HG03135 (cell line): Measurements from ENCODE around the gene USP48.
"Not testable (repeated sequence)": the region's sequence is repeated elsewhere in the genome, so short reads cannot be mapped to it uniquely, and the experiment has no call there.

Experiments used
- ATAC-seq: cut with Tn5 transposase; IDR thresholded peaks from one replicate; pipeline ENCODE4 v1.9.1; 2021; ENCODE audit warnings: mild to moderate bottlenecking, moderate library complexity; ENCODE audit not compliant: unreplicated experiment

Gene USP48

GRCh38 chr1:21782868-21783678, at the start of gene USP48:
Gene USP48, minus strand, starts transcription at chr1:21783149. Its CDS starts 192 bp downstream, at chr1:21782957.
- ATAC-seq: peak; percentile 60

- ATAC-seq: no peak
These were observed 48.6 kb upstream of the USP48 start for GRCh38 chr1:21831454-21831970.

GRCh38 chr1:21830792-21831453, 48.0 kb upstream of the USP48 start:
- no peak for ATAC-seq

- ATAC-seq: no peak
These were observed 46.3 kb upstream of the USP48 start for GRCh38 chr1:21829294-21829693.

DNA sequence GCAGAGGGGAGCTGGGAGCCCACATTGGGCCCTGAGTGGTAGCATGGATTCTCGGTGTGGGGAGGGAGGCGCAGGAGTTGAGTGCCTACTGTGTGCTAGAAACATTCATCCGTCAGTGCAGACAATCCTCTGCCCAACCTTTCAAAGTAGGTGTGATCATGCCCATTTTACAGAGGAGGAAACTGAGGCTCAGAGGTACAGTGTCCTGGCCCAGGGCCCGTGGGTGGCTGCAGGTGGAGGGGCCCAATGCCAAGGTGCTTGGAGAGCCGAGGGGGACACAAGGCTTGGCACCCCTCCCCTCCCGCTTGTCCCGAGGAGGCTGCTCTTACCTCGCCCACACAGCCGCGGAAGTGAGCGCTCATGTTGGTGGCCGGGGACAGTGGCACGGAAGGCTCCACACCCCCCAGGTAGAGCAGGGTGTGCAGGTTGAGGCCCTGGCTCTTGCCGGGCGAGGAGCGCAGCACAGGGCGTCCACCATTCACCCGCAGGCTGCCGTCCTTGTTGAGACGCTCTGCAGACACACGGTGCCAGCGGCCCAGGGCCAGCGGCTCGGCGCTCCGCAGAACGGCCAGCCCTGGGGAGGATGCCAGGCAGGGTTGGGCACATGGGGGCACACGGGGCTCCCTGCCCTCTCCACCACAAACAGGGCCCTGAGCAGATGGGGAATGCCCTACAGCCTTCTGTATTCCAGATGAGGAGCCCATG, 45.7 kb upstream of the USP48 start:
- no peak for ATAC-seq

DNA sequence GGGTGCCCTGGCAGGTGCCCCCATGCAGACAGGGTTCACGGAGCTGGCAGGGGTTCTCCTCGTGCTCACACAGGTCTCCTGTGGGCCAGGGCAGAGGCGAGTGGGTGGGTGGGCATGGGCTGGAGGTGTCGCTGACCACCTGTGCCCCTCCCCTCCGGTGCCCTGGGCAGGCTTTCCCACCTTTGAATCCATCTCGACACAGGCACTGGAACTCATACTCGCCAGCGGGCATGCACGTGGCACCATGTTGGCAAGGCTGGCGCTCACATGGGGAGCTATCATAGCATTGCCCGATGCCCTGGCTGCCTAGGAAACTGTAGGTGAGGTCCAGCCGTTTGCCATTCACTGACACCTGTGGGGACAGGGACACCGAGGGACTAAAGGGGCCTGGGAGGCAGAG, 45.1 kb upstream of the USP48 start:
- ATAC-seq: no peak

- ATAC-seq: no peak
These were observed 44.3 kb upstream of the USP48 start for GRCh38 chr1:21827141-21827679.

DNA sequence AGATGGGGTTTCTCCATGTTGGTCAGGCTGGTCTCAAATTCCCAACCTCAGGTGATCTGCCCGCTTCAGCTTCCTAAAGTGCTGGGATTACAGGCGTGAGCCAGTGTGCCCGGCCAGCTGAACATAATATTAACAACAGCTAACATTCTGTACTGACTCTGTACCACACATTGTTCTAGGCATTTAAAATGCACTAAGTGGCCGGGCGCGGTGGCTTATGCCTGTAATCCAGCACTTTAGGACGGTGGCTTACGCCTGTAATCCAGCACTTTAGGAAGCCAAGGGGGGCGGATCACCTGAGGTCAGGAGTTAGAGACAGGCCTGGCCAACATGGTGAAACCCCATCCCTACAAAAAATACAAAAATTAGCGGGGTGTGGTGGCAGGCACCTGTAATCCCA, 43.7 kb upstream of the USP48 start:
- not testable (repeated sequence) for ATAC-seq

GRCh38 chr1:21825393-21825792, 42.4 kb upstream of the USP48 start:
- ATAC-seq: no peak

DNA sequence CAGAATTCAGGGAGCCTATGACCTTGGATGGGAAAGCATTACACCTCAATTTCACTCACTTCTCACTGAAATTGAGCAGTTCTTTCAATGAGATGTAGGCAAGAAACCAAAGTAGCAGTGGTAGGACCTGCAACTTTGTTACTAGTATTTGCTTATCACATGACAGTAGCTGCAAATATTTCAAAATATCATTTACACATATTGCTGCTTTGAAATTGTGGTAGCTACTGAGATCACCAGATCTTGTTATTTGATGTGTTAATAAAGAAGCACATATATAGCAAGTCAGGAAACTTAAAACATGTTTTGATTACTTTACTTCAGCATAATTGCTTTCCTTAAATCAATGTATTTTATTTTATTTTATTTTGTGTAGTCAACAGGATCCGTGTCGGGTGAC, 42.0 kb upstream of the USP48 start:
- ATAC-seq: no peak

DNA sequence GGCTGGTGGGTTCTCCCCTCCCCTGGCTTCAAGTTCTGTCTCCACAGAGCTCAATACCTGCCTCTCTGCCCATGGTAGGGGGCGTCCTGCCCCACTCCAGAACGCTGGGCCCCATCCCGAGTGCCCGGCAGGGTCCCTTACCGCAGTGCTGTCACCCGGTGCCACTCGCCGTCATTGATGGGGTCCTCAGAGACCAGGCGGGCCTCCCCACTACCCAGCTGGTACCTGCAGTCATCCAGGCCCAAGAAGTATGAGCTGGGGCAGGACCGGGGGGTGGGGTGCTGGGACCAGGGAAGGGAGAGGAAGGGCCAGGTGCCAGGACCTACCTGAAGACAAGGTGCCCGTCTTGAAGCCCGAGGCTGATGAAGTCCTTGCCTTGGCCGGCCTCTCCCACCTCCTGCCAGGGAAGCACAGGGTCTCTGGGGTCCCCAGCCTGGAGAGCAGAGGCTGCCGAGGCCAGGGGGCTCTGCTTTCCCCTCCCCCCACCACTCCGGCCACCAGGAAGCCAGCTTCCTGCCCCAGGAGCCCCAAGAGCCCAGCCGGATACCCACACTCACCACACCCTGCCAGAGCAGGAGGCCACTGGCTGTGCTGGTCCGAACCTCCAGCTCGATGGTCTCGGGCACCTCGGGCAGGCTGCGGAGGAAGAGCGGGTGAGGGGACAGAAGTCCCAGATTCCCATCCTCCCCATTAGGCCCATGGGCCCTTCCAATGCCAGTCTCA, 41.2 kb upstream of the USP48 start:
- no peak for ATAC-seq

- no peak for ATAC-seq
These were observed 40.4 kb upstream of the USP48 start for GRCh38 chr1:21823206-21823979.

- no peak for ATAC-seq
These were observed 39.4 kb upstream of the USP48 start for GRCh38 chr1:21822349-21822748.

DNA sequence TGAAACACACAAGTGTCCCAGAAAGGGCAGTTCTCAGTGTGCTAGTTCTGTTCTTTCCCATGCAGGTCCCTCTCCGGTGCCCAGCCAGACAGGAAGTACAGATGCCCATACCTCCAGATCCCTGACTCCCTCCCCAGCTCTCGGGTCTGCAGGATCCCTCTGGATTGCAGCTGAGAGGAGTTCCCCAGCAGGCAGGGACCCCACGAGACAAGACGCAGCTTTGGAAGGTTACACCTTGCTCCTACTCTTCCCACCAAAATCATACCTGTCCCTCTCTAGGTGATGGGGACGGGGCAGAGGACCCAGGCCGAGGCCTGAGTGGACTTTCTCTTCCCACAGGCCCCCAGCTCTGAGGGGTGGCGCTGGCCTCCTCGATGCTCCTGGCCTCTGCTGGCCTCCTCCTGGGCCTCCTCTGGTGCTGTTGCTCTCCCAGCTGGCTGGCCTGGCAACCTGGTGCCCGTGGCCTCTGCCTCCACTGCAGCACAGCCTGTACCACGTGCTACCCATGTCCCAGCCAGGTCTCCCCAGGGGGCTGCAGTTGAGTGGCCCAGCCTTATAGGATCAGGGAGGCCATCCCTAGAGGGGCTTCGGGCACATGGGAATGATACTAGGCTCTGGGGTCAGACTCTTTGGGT, 38.6 kb upstream of the USP48 start:
- no peak for ATAC-seq

DNA sequence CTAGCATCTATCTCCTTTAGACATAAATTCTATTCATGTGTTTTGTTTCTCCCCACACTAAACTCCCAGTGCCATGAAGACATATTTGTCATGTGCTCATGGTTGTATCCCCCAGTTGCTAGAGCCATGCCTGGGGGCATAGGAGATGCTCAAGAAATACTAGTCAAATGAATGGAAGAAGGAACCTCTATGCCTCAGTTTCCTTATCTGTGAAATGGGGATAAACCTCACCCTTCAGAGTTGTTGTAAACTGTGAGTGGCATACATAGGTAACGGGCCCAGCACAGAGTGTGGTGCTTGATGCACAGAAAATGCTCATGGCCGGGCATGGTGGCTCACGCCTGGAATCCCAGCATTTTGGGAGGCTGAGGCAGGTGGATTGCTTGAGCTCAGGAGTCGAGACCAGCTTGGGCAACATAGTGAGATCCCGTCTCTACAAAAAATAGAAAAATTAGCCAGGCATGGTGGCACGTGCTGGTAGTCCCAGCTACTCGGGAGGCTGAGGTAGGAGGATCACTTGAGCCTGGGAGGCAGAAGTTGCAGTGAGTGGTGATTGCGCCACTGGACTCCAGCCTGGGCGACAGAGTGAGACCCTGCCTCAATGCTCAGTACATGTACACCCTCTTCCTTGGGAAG, 37.8 kb upstream of the USP48 start:
- no peak for ATAC-seq

- no peak for ATAC-seq
These were observed 35.7 kb upstream of the USP48 start for GRCh38 chr1:21818656-21819055.

- no peak for ATAC-seq
These were observed 33.8 kb upstream of the USP48 start for GRCh38 chr1:21816602-21817302.

DNA sequence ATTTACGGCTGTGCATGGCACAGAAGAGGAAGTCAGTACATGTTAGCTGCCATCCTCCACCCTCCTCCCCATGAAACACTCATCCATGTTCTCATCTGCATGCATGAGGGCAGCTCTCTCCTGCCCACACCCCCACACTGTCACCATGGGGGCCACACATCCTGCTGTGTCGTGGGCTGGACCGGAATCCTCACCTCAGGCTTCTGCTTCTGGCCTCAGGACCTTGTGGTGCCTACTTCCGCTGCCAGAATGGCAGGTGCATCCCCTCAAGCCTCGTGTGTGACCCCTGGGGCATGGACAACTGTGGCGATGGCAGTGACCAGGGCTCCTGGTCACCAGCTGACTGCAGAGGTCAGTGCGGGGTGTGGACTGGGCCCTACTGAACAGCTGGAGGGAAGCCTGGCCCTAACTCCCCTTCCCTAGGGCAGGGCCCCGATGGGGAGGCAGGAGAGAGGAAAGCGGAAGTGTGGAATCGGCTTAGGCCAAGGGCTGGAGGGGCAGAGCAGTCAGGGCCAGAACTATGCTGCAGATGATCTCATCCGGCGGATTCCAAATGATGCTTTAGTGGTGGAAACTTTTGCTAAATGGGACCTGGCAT, 32.9 kb upstream of the USP48 start:
- ATAC-seq: no peak
